MV-4-11 (cell line): Measurements from ENCODE around the gene NIPSNAP3A.

Source experiments
- DNase-seq: peaks from one replicate; lab custom pipeline; 2025; lab: John Stamatoyannopoulos, UW

NIPSNAP3A gene

GRCh38 chr9:104808035-104808614, 60.6 kb downstream of the NIPSNAP3A start:
- DNase-seq: peak; percentile 3
